Suprapubic skin (tissue), 4 donors: ENCODE results near the gene ZFYVE28. TPM values are rescaled to one million over a fixed set of nuclear protein-coding genes. Genes with fewer than 3 reads are reported as not detected.

Experiments used
- DNase-seq, 2 donors: peaks; one replicate each; pipeline ENCODE4 v3.0.0-alpha.2; 2019; ENCODE audit warnings: low spot score in 2 of 2
- H3K27ac ChIP-seq: fragments of 200-600 bp; sonication (generic); one replicate; pipeline ENCODE4 v1.5.1; 2019
- H3K27me3 ChIP-seq: fragments of 200-600 bp; sonication (generic); one replicate; pipeline ENCODE4 v1.5.1; 2019
- H3K36me3 ChIP-seq: fragments of 200-600 bp; sonication (generic); one replicate; pipeline ENCODE4 v1.5.1; 2019
- H3K4me1 ChIP-seq: fragments of 200-600 bp; sonication (generic); one replicate; pipeline ENCODE4 v1.5.1; 2019
- H3K4me3 ChIP-seq: fragments of 200-600 bp; sonication (generic); one replicate; pipeline ENCODE4 v1.5.1; 2019; ENCODE audit warnings: mild to moderate bottlenecking
- H3K9me3 ChIP-seq: fragments of 200-600 bp; sonication (generic); one replicate; pipeline ENCODE4 v1.5.1; 2019
- EP300 ChIP-seq: sonication (generic); formaldehyde crosslinking; IDR thresholded peaks from one replicate; pipeline ENCODE4 v1.6.1; 2017; ENCODE audit warnings: antibody characterized with exemption
- POLR2A ChIP-seq, 2 donors: fragments of 450-650 bp; IDR thresholded peaks; one replicate each; pipeline ENCODE4 v1.6.1; 2017; ENCODE audit warnings: antibody characterized with exemption in 2 of 2, mild to moderate bottlenecking in 2 of 2, moderate library complexity in 2 of 2
- POLR2AphosphoS5 ChIP-seq, 3 donors: sonication (generic); formaldehyde crosslinking; IDR thresholded peaks; one replicate each; pipeline ENCODE4 v1.6.1; 2017; ENCODE audit warnings: antibody characterized with exemption in 3 of 3
- WGBS: methylation state at CpG from one replicate; pipeline ENCODE4 v1.1.5; 2018; 5-methylcytosine and 5-hydroxymethylcytosine counted together
- total RNA-seq, 4 donors: library from RNA; depleted of rRNA; stranded (reverse); fragments of >200 nt; gene quantifications; one replicate each; pipeline ENCODE4 v1.1.0, GENCODE V29; 2016
- TF ChIP-seq, protein P1 (sequence below), 2 donors: fragments of 200-600 bp in 1 of 2; fragments of 450-650 bp in 1 of 2; sonication (generic) in 1 of 2; IDR thresholded peaks; one replicate each; pipeline ENCODE4 v1.5.1; 2016 to 2019; ENCODE audit warnings: antibody characterized with exemption in 2 of 2, mild to moderate bottlenecking in 1 of 2, moderate library complexity in 1 of 2

The ZFYVE28 gene
- total RNA-seq, 4 donors from 2014 or later = 7.6 to 21.3 (median 9.9) TPM

DNA sequence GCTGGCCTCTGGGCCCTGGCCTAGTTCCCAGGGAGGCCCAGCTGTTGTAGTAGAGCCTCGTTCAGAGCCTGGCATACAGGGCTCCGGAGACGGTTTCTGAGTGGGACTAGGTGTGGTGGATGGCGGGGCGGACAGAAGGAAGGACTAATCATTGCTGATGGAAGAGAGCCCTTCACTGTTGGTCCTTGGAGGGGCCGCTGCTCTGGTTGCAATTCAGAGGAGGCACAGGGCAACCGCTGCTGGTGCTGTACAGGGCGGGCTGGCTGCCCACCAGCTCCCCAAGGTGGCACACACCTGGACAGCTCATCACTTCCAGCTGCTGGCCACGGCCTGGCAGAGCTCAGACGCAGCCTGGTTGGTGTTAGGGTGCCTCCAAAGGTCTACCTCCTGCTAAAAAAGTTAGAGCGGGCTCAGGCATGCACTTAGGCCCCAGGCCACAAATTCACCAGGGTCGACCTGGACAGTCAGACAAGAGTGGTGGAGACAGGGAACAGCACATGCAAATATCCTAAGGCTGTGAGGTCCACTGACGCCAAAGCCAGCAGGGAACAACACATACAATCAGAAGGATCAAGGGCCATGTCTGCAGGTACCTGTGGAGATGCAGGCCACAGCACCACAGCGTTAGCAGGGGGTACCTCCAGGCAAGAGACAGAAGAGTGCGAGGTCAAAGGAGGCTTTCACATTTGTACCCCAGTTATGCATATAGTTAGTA lies 43.0 kb upstream of the ZFYVE28 start:
- no peak for TF ChIP-seq EP300
- TF ChIP-seq, protein P1, sequence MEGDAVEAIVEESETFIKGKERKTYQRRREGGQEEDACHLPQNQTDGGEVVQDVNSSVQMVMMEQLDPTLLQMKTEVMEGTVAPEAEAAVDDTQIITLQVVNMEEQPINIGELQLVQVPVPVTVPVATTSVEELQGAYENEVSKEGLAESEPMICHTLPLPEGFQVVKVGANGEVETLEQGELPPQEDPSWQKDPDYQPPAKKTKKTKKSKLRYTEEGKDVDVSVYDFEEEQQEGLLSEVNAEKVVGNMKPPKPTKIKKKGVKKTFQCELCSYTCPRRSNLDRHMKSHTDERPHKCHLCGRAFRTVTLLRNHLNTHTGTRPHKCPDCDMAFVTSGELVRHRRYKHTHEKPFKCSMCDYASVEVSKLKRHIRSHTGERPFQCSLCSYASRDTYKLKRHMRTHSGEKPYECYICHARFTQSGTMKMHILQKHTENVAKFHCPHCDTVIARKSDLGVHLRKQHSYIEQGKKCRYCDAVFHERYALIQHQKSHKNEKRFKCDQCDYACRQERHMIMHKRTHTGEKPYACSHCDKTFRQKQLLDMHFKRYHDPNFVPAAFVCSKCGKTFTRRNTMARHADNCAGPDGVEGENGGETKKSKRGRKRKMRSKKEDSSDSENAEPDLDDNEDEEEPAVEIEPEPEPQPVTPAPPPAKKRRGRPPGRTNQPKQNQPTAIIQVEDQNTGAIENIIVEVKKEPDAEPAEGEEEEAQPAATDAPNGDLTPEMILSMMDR (IDR thresholded peaks at IDR 0.05) = no peak
- TF ChIP-seq POLR2AphosphoS5 (IDR thresholded peaks at IDR 0.05) = no peak

DNA sequence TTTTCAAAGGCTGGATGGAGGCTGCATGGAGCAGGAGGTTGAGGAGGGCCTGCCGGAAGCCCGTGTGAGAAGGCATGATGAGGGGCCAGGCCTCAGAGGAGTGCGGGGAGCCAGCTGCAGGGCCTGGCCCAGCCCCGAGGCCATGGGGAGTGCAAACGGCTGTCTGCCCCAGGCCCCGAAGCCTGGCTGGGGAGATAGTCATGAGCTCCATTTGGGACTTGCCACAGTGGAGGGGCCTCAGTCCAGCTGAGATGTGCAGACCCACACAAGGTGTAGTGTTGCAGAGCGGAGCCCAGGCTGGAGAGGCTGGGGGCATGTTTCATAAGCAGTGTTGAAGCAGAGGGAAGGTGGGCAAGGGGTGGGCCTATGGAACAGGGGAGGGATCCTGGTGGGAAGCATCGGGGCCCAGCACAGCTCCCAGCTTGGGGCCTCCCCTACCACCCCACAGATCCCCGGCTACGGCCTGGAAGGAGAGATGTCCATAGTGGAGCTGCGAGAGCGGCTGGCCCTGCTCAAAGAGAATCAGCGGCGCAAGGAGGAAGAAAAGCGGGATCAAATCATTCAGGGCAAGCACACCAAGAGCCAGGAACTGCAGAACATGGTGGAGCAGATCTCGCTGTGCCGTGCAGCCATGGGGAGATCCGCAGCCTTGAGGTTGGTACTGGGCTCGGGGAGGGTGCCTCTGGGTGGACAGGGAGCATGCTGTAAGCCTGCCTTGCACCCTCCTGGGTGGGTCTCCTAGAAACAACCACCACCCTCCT lies 41.3 kb upstream of the ZFYVE28 start:
- 91% methylated on average over 19 of the region's 19 CpGs for WGBS
- TF ChIP-seq POLR2AphosphoS5 (IDR thresholded peaks at IDR 0.05) = no peak
- Histone ChIP-seq H3K27ac (no peak overlapping the region), H3K4me3 (no peak overlapping the region), H3K36me3 (no peaks in the 10 kb centered on the region), H3K9me3 (no peaks in the 10 kb centered on the region), H3K4me1 (peaks cover 14% of the 10 kb centered on the region), H3K27me3 (peaks cover 12% of the 10 kb centered on the region)
- no peak for DNase-seq

More for the DNA sequence above, 43.0 kb upstream of the ZFYVE28 start:
- WGBS = 77% methylated on average over 10 of the region's 15 CpGs
- Histone ChIP-seq H3K27me3 (peaks cover 12% of the 10 kb centered on the region), H3K4me1 (peaks cover 14% of the 10 kb centered on the region), H3K9me3 (no peaks in the 10 kb centered on the region), H3K36me3 (no peaks in the 10 kb centered on the region), H3K4me3 (no peak overlapping the region), H3K27ac (no peak overlapping the region)
- DNase-seq = no peak

DNA sequence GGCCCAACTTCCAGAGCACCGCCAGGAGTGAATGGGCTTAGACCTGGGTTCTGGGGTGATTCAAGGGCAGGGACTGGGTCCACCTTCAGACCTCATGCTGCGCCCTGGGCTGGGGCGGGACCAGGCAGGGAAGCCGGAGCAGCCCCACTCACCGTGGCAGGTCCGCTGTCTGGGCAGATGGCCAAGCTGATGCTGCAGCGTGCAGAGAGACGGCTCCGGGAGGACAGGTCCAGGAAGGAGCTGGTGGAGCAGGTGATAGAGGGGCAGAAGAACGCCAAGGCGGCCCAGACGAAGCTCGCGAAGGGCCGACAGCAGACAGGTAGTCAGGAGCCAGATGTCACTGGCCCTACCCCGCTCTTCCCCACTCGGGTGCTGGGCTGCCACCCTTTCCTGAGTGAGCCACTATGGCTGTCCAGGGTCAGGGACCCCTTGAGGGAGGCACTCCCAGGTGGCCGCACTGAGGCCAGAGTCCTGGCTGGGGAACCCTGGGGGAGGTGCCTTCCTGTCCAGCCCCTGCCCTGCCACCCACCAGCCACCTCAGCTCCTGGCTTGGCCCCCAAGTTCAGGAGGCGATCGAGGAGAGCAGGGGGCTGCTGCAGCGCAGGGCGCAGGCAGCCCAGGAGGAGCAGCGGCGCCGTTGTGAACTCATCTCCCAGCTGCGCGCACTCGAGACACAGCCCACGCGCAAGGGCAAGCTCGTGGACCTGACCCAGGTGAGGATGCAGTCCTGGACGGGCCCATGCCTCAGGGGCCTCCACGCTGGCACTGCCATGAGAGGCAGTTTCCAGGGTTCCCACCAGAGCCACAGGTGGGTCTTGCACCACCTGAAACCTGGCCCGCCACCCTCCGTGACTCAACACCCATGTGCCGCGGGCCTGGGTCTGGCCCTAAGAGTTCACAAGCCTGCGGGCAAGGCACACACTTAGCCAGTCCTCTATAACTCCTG lies 40.4 kb upstream of the ZFYVE28 start:
- no peak for DNase-seq
- peaks cover 12% of the 10 kb centered on the region for H3K27me3 ChIP-seq
- TF ChIP-seq POLR2AphosphoS5 (IDR thresholded peaks at IDR 0.05) = no peak
- no peak for TF ChIP-seq POLR2A (IDR thresholded peaks at IDR 0.05)
- TF ChIP-seq, protein P1 (IDR thresholded peaks at IDR 0.05) = no peak
- no peak for TF ChIP-seq EP300
- no peak overlapping the region for H3K27ac ChIP-seq
- H3K4me1 ChIP-seq = peaks cover 14% of the 10 kb centered on the region
- no peaks in the 10 kb centered on the region for H3K9me3 ChIP-seq
- H3K4me3 ChIP-seq = no peak overlapping the region
- WGBS = 63% methylated on average over 18 of the region's 38 CpGs
- no peaks in the 10 kb centered on the region for H3K36me3 ChIP-seq

DNA sequence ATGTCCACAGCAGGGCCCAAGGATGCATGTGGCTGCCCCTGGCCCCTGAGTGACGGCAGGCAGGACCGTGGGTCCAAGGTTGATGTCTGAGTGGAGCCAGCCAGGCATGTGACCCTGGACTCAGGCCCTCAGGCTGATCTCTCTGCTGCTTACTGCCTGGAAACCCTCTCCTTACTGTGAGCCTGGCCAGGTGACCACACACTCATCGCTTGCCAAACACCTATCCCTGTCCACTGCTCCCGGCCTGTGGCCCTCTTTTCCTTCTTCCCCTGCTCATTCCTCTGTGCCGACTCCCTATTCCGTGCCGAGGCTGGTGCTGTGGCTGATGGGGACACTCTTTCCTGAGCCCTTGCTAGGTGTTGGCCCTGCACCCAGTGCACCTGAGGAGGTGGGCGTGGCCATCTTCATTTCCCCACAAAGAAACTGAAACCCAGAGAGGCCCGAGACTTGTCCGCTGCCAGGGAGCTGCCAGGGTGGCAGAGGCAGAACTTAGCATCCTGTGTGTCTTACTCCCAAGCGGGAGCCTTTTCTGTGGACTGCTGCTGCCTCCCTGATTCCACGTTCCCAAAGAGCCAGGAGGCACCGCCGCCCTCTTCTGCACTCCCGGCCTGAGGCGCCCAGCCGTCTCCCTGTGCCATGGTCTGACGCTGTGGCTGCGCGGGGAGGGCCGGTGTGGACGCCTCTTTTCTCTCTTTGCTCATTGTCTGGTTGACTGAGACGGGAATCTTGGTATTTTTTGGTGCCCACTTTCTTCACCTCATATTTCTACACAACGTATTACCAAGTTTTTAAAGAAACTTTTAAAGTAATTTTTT lies 39.2 kb upstream of the ZFYVE28 start:
- Histone ChIP-seq H3K27me3 (peaks cover 12% of the 10 kb centered on the region), H3K9me3 (no peaks in the 10 kb centered on the region), H3K4me3 (no peak overlapping the region), H3K27ac (no peak overlapping the region), H3K36me3 (no peaks in the 10 kb centered on the region), H3K4me1 (peaks cover 8% of the 10 kb centered on the region)
- no peak for DNase-seq
- TF ChIP-seq EP300 (no peak), POLR2A (IDR thresholded peaks at IDR 0.05) (no peak)
- TF ChIP-seq, protein P1 (IDR thresholded peaks at IDR 0.05) = no peak
- WGBS = 79% methylated on average over 24 of the region's 24 CpGs
